Fibroblast of lung (primary cell): ENCODE results near the gene LELP1.

Experiments
- EZH2 ChIP-seq: IDR thresholded peaks from 2 replicates; pipeline ENCODE4 v1.5.1; 2012; ENCODE audit warnings: low read length, control low read depth, mild to moderate bottlenecking; ENCODE audit errors: missing control alignments
- TF ChIP-seq, protein P1 (sequence below), 2 donors: IDR thresholded peaks in 1 of 2; conservative IDR thresholded peaks in 1 of 2; 1 replicate in 1 of 2; 2 replicates in 1 of 2; pipeline ENCODE4 v1.5.1; 2011 to 2012; ENCODE audit warnings: low read length in 2 of 2, control low read depth in 1 of 2, inconsistent platforms in 1 of 2, low read depth in 1 of 2, mild to moderate bottlenecking in 1 of 2

DNA sequence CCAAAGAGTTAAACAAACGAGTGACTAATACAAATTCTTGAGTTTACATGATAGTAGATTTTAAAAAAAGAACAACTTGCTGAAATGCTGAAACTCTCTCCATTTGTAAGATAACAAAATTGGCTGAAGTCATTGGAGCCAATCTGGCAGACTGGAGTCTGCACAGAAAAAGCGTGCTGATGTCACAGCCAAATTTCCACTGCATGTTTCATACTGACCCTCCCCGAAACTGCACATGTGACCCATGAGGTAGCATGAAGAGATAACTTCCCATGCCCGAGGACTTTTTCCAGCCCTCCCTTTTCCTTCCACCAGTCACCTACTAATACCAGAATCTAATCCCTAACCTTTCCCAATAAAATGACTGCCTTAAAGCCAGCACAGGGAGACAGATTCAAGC is 1.2 kb upstream of the LELP1 start:
- TF ChIP-seq, protein P1, sequence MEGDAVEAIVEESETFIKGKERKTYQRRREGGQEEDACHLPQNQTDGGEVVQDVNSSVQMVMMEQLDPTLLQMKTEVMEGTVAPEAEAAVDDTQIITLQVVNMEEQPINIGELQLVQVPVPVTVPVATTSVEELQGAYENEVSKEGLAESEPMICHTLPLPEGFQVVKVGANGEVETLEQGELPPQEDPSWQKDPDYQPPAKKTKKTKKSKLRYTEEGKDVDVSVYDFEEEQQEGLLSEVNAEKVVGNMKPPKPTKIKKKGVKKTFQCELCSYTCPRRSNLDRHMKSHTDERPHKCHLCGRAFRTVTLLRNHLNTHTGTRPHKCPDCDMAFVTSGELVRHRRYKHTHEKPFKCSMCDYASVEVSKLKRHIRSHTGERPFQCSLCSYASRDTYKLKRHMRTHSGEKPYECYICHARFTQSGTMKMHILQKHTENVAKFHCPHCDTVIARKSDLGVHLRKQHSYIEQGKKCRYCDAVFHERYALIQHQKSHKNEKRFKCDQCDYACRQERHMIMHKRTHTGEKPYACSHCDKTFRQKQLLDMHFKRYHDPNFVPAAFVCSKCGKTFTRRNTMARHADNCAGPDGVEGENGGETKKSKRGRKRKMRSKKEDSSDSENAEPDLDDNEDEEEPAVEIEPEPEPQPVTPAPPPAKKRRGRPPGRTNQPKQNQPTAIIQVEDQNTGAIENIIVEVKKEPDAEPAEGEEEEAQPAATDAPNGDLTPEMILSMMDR (conservative IDR thresholded peaks at IDR 0.05 in 1 of 2, IDR thresholded peaks at IDR 0.05 in 1 of 2; ENCODE audit: low read depth in 1 of 2, low read length in 2 of 2): no peak
- no peak for TF ChIP-seq EZH2
